HEK293 (cell line): ENCODE data around the gene PHACTR1.

Experiments used
- CTCF ChIA-PET: fragments of 350-600 bp; formaldehyde crosslinking; extraction: SDS; loops from one replicate; lab custom pipeline; 2021; ENCODE audit warnings: antibody characterized with exemption; lab: Yijun Ruan, JAX
- POLR2A ChIA-PET: fragments of 300-600 bp; formaldehyde crosslinking; extraction: SDS; loops from one replicate; lab custom pipeline; 2020; ENCODE audit warnings: antibody characterized with exemption, inconsistent platforms; lab: Yijun Ruan, JAX
- H3K27ac ChIP-seq: fragments of 200-500 bp; sonication (Bioruptor generic); 2 replicates; pipeline ENCODE4 v1.5.1; 2014; ENCODE audit warnings: low read depth, low read length, control low read depth, inconsistent platforms; ENCODE audit errors: extremely low read depth
- H3K36me3 ChIP-seq, 2 experiments: fragments of 200-500 bp in 1 of 2; sonication (Bioruptor generic) in 1 of 2; 1 replicate in 1 of 2; 2 replicates in 1 of 2; pipeline ENCODE4 v1.5.1; 2014 to 2017; ENCODE audit warnings: inconsistent platforms in 2 of 2, low read length in 2 of 2; ENCODE audit not compliant: control insufficient read depth in 2 of 2, insufficient read depth in 1 of 2
- H3K4me1 ChIP-seq: fragments of 200-500 bp; sonication (Bioruptor generic); 2 replicates; pipeline ENCODE4 v1.5.1; 2014; ENCODE audit warnings: mild to moderate bottlenecking, low read length, inconsistent platforms; ENCODE audit not compliant: control insufficient read depth, insufficient read depth
- H3K4me3 ChIP-seq: 2 replicates; pipeline ENCODE4 v1.5.1; 2011; ENCODE audit warnings: low read depth, mild to moderate bottlenecking, control low read depth, low read length, moderate library complexity
- H3K9me3 ChIP-seq: fragments of 200-500 bp; sonication (Bioruptor generic); 2 replicates; pipeline ENCODE4 v1.5.1; 2014; ENCODE audit warnings: low read depth, low read length, inconsistent platforms; ENCODE audit not compliant: control insufficient read depth, insufficient read depth
- KLF17 ChIP-seq: fragments of 450-650 bp; formaldehyde crosslinking; IDR thresholded peaks from 2 replicates; pipeline ENCODE4 v1.5.1; 2016; ENCODE audit warnings: missing biosample characterization, missing genetic modification characterization
- KLF8 ChIP-seq: fragments of 450-650 bp; formaldehyde crosslinking; IDR thresholded peaks from 2 replicates; pipeline ENCODE4 v1.5.1; 2016; ENCODE audit warnings: missing biosample characterization, missing genetic modification characterization
- PBX3 ChIP-seq: sonication (generic); formaldehyde crosslinking; IDR thresholded peaks from 2 replicates; pipeline ENCODE4 v1.8.1; 2022; ENCODE audit warnings: mild to moderate bottlenecking, moderate library complexity, missing genetic modification reagents
- YY2 ChIP-seq: fragments of 450-650 bp; formaldehyde crosslinking; IDR thresholded peaks from 2 replicates; pipeline ENCODE4 v1.5.1; 2016; ENCODE audit warnings: missing biosample characterization, missing genetic modification characterization
- ZNF114 ChIP-seq: fragments of 450-650 bp; formaldehyde crosslinking; IDR thresholded peaks from 2 replicates; pipeline ENCODE4 v1.5.0; 2017; ENCODE audit warnings: missing biosample characterization, missing genetic modification characterization
- ZNF155 ChIP-seq: fragments of 450-650 bp; formaldehyde crosslinking; IDR thresholded peaks from 2 replicates; pipeline ENCODE4 v1.5.1; 2016; ENCODE audit warnings: missing biosample characterization, missing genetic modification characterization
- ZNF16 ChIP-seq: fragments of 450-650 bp; formaldehyde crosslinking; IDR thresholded peaks from 2 replicates; pipeline ENCODE4 v1.5.1; 2016; ENCODE audit warnings: low read depth, missing biosample characterization, missing genetic modification characterization
- ZNF221 ChIP-seq: fragments of 450-650 bp; formaldehyde crosslinking; IDR thresholded peaks from 2 replicates; pipeline ENCODE4 v1.5.1; 2017; ENCODE audit warnings: missing biosample characterization, missing genetic modification characterization, borderline replicate concordance
- ZNF404 ChIP-seq: fragments of 450-650 bp; formaldehyde crosslinking; IDR thresholded peaks from 2 replicates; pipeline ENCODE4 v1.5.1; 2017; ENCODE audit warnings: missing biosample characterization, missing genetic modification characterization
- ZNF510 ChIP-seq: fragments of 450-650 bp; formaldehyde crosslinking; IDR thresholded peaks from 2 replicates; pipeline ENCODE4 v1.5.1; 2018; ENCODE audit warnings: mild to moderate bottlenecking, missing genetic modification characterization, missing biosample characterization; ENCODE audit not compliant: insufficient replicate concordance
- ZNF670 ChIP-seq: fragments of 450-650 bp; formaldehyde crosslinking; IDR thresholded peaks from 2 replicates; pipeline ENCODE4 v1.5.1; 2016; ENCODE audit warnings: missing biosample characterization, missing genetic modification characterization, low read depth
- ZNF704 ChIP-seq: fragments of 450-650 bp; formaldehyde crosslinking; IDR thresholded peaks from 2 replicates; pipeline ENCODE4 v1.5.1; 2016; ENCODE audit warnings: missing biosample characterization, missing genetic modification characterization
- TF ChIP-seq, protein P1 (sequence below): fragments of 450-650 bp; formaldehyde crosslinking; IDR thresholded peaks from 2 replicates; pipeline ENCODE4 v1.5.1; 2016; ENCODE audit warnings: missing biosample characterization, missing genetic modification characterization
- TF ChIP-seq, protein P2 (sequence below): fragments of 450-650 bp; formaldehyde crosslinking; IDR thresholded peaks from 2 replicates; pipeline ENCODE4; 2016; ENCODE audit warnings: missing biosample characterization, missing genetic modification characterization
- TF ChIP-seq, protein P3 (sequence below): fragments of 450-650 bp; formaldehyde crosslinking; IDR thresholded peaks from 2 replicates; pipeline ENCODE4 v1.5.1; 2016; ENCODE audit warnings: missing biosample characterization, missing genetic modification characterization, low read depth

Gene PHACTR1

GRCh38 chr6:12769556-12770256 is 53.1 kb downstream of the PHACTR1 start:
- POLR2A ChIA-PET: no interaction called here
- no peaks in the 10 kb centered on the region for H3K9me3 ChIP-seq
- TF ChIP-seq ZNF510 (tag by site-specific recombination) (no peak), KLF17 (tag by site-specific recombination) (no peak), KLF8 (tag by site-specific recombination) (no peak), ZNF155 (no peak)
- TF ChIP-seq, protein P1, sequence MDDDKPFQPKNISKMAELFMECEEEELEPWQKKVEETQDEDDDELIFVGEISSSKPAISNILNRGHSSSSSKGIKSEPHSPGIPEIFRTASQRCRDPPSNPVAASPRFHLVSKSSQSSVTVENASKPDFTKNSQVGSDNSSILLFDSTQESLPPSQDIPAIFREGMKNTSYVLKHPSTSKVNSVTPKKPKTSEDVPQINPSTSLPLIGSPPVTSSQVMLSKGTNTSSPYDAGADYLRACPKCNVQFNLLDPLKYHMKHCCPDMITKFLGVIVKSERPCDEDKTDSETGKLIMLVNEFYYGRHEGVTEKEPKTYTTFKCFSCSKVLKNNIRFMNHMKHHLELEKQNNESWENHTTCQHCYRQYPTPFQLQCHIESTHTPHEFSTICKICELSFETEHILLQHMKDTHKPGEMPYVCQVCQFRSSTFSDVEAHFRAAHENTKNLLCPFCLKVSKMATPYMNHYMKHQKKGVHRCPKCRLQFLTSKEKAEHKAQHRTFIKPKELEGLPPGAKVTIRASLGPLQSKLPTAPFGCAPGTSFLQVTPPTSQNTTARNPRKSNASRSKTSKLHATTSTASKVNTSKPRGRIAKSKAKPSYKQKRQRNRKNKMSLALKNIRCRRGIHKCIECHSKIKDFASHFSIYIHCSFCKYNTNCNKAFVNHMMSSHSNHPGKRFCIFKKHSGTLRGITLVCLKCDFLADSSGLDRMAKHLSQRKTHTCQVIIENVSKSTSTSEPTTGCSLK (tag by site-specific recombination): no peak
- TF ChIP-seq, all 188 proteins: peak for 0
- CTCF ChIA-PET: no interaction called here
- Histone ChIP-seq H3K27ac (no peak overlapping the region), H3K4me1 (no peaks in the 10 kb centered on the region), H3K36me3 (no peaks in the 10 kb centered on the region), H3K4me3 (no peak overlapping the region)

GRCh38 chr6:12772416-12772815 is 55.8 kb downstream of the PHACTR1 start:
- no peaks in the 10 kb centered on the region for H3K4me1 ChIP-seq
- no peak overlapping the region for H3K27ac ChIP-seq
- H3K4me3 ChIP-seq: no peak overlapping the region
- ChIA-PET POLR2A (no interaction called here), CTCF (no interaction called here)
- TF ChIP-seq, protein P2, sequence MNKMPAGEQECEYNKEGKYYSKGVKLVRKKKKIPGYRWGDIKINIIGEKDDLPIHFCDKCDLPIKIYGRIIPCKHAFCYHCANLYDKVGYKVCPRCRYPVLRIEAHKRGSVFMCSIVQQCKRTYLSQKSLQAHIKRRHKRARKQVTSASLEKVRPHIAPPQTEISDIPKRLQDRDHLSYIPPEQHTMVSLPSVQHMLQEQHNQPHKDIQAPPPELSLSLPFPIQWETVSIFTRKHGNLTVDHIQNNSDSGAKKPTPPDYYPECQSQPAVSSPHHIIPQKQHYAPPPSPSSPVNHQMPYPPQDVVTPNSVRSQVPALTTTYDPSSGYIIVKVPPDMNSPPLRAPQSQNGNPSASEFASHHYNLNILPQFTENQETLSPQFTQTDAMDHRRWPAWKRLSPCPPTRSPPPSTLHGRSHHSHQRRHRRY (tag by site-specific recombination): no peak
- TF ChIP-seq, protein P3, sequence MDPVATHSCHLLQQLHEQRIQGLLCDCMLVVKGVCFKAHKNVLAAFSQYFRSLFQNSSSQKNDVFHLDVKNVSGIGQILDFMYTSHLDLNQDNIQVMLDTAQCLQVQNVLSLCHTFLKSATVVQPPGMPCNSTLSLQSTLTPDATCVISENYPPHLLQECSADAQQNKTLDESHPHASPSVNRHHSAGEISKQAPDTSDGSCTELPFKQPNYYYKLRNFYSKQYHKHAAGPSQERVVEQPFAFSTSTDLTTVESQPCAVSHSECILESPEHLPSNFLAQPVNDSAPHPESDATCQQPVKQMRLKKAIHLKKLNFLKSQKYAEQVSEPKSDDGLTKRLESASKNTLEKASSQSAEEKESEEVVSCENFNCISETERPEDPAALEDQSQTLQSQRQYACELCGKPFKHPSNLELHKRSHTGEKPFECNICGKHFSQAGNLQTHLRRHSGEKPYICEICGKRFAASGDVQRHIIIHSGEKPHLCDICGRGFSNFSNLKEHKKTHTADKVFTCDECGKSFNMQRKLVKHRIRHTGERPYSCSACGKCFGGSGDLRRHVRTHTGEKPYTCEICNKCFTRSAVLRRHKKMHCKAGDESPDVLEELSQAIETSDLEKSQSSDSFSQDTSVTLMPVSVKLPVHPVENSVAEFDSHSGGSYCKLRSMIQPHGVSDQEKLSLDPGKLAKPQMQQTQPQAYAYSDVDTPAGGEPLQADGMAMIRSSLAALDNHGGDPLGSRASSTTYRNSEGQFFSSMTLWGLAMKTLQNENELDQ (tag by site-specific recombination): no peak
- H3K36me3 ChIP-seq: no peaks in the 10 kb centered on the region
- H3K9me3 ChIP-seq: no peaks in the 10 kb centered on the region

- TF ChIP-seq ZNF16 (tag by site-specific recombination) (no peak), ZNF670 (tag by site-specific recombination) (no peak), ZNF404 (tag by site-specific recombination) (no peak), ZNF221 (tag by site-specific recombination) (no peak), ZNF704 (no peak), ZNF114 (tag by site-specific recombination) (no peak), YY2 (tag by site-specific recombination) (no peak), PBX3 (CRISPR knock-in tag) (no peak)
- TF ChIP-seq, protein P3 (tag by site-specific recombination): no peak
- Histone ChIP-seq H3K9me3 (no peaks in the 10 kb centered on the region), H3K4me3 (no peak overlapping the region), H3K36me3 (no peaks in the 10 kb centered on the region), H3K27ac (no peak overlapping the region), H3K4me1 (no peaks in the 10 kb centered on the region)
- CTCF ChIA-PET: no interaction called here
- POLR2A ChIA-PET: no interaction called here
These were observed 59.7 kb downstream of the PHACTR1 start for GRCh38 chr6:12776291-12776690.
